HL-60 (cell line): ENCODE results near the gene TNNI2.

Experiments
- CTCF ChIP-seq: IDR thresholded peaks from one replicate; pipeline ENCODE4 v1.5.1; 2011; ENCODE audit warnings: low read length, control low read depth, inconsistent platforms; ENCODE audit not compliant: insufficient read depth
- GABPA ChIP-seq: IDR thresholded peaks from 2 replicates; pipeline ENCODE4 v1.6.1; 2012; ENCODE audit warnings: low read depth
- POLR2AphosphoS5 ChIP-seq: IDR thresholded peaks from 2 replicates; pipeline ENCODE4 v1.6.1; 2012; ENCODE audit warnings: low read depth

GRCh38 chr11:1887451-1888346, 48.9 kb downstream of the TNNI2 start:
- TF ChIP-seq CTCF = no peak
- no peak for TF ChIP-seq POLR2AphosphoS5
- no peak for TF ChIP-seq GABPA
